Subcutaneous abdominal adipose tissue (tissue), 5 donors: ENCODE data around the gene SRSF11.
"Not testable (repeated sequence)": the region's sequence is repeated elsewhere in the genome, so short reads cannot be mapped to it uniquely, and the experiment has no call there.

Experiments
- H3K27ac ChIP-seq: one replicate; pipeline ENCODE4 v1.7.0; 2013; ENCODE audit warnings: low read depth, mild to moderate bottlenecking, inconsistent platforms, low read length, moderate library complexity
- H3K27me3 ChIP-seq, 5 donors: one replicate each; pipeline ENCODE4 v1.7.0; 2013; ENCODE audit warnings: low read length in 5 of 5, inconsistent platforms in 1 of 5; ENCODE audit not compliant: control insufficient read depth in 5 of 5, insufficient read depth in 4 of 5
- H3K36me3 ChIP-seq, 5 donors: one replicate each; pipeline ENCODE4 v1.7.0; 2013; ENCODE audit warnings: low read length in 5 of 5; ENCODE audit not compliant: control insufficient read depth in 5 of 5, insufficient read depth in 5 of 5
- H3K4me1 ChIP-seq, 5 donors: one replicate each; pipeline ENCODE4 v1.7.0; 2013; ENCODE audit warnings: low read length in 5 of 5, mild to moderate bottlenecking in 3 of 5, moderate library complexity in 1 of 5; ENCODE audit not compliant: control insufficient read depth in 5 of 5, insufficient read depth in 5 of 5
- H3K4me3 ChIP-seq, 5 donors: one replicate each; pipeline ENCODE4 v1.7.0; 2013; ENCODE audit warnings: low read length in 5 of 5, low read depth in 1 of 5
- H3K9ac ChIP-seq, 5 donors: one replicate each; pipeline ENCODE4 v1.7.0; 2013; ENCODE audit warnings: low read length in 5 of 5, mild to moderate bottlenecking in 4 of 5, moderate library complexity in 3 of 5
- H3K9me3 ChIP-seq, 5 donors: one replicate each; pipeline ENCODE4 v1.7.0; 2013; ENCODE audit warnings: low read length in 5 of 5; ENCODE audit not compliant: control insufficient read depth in 5 of 5
- donor health status: healthy.
- donor health status: healthy.
- donor health status: healthy.
- donor health status: healthy.
- donor health status: healthy.

Gene SRSF11

GRCh38 chr1:70202173-70202758 is 18.9 kb upstream of the SRSF11 start:
- H3K36me3 ChIP-seq, result no peaks in the 10 kb centered on the region
- H3K27me3 ChIP-seq, result no peaks in the 10 kb centered on the region
- peaks cover 7 to 28% (median 25%) of the 10 kb centered on the region in 5 donors for H3K4me1 ChIP-seq
- H3K27ac ChIP-seq, result no peak overlapping the region
- H3K9ac ChIP-seq, result no peak overlapping the region
- no peaks in the 10 kb centered on the region for H3K9me3 ChIP-seq
- no peak overlapping the region for H3K4me3 ChIP-seq

- H3K27ac ChIP-seq, result no peak overlapping the region
- H3K4me1 ChIP-seq, result peaks cover 7 to 45% (median 37%) of the 10 kb centered on the region in 5 donors
- H3K4me3 ChIP-seq, result peak overlapping the region in 4 of 5 donors; percentile 89 to 100 (median 99)
- H3K9ac ChIP-seq, result peak overlapping the region in 3 of 5 donors; percentile 98 to 100 (median 100)
- H3K36me3 ChIP-seq, result peaks cover 0 to 6% (median 4%) of the 10 kb centered on the region in 5 donors
- no peaks in the 10 kb centered on the region for H3K27me3 ChIP-seq
- no peaks in the 10 kb centered on the region for H3K9me3 ChIP-seq
Measured at GRCh38 chr1:70204139-70204538, 17.0 kb upstream of the SRSF11 start.

- H3K4me3 ChIP-seq, result peak overlapping the region; percentile 89 to 100 (median 99)
- peak overlapping the region; percentile 99 for H3K27ac ChIP-seq
- H3K4me1 ChIP-seq, result peaks cover 7 to 49% (median 37%) of the 10 kb centered on the region in 5 donors
- H3K36me3 ChIP-seq, result peaks cover 0 to 6% (median 4%) of the 10 kb centered on the region in 5 donors
- H3K9me3 ChIP-seq, result no peaks in the 10 kb centered on the region
- peak overlapping the region; percentile 95 to 100 (median 100) for H3K9ac ChIP-seq
- H3K27me3 ChIP-seq, result no peaks in the 10 kb centered on the region
Measured at GRCh38 chr1:70204600-70204999, 16.6 kb upstream of the SRSF11 start.

GRCh38 chr1:70205071-70205433 is 16.1 kb upstream of the SRSF11 start:
- H3K36me3 ChIP-seq, result peaks cover 0 to 6% (median 4%) of the 10 kb centered on the region in 5 donors
- peak overlapping the region; percentile 89 to 100 (median 99) for H3K4me3 ChIP-seq
- no peaks in the 10 kb centered on the region for H3K27me3 ChIP-seq
- peak overlapping the region; percentile 95 to 100 (median 100) for H3K9ac ChIP-seq
- H3K9me3 ChIP-seq, result no peaks in the 10 kb centered on the region
- peaks cover 7 to 50% (median 38%) of the 10 kb centered on the region in 5 donors for H3K4me1 ChIP-seq
- H3K27ac ChIP-seq, result peak overlapping the region; percentile 99

- peaks cover 8 to 55% (median 43%) of the 10 kb centered on the region in 5 donors for H3K4me1 ChIP-seq
- no peaks in the 10 kb centered on the region for H3K9me3 ChIP-seq
- H3K9ac ChIP-seq, result peak within 1 kb of the TSS; percentile 98 to 100 (median 100)
- H3K27me3 ChIP-seq, result no peaks in the 10 kb centered on the region
- peaks cover 0 to 9% (median 6%) of the 10 kb centered on the region in 5 donors for H3K36me3 ChIP-seq
- H3K4me3 ChIP-seq, result peak within 1 kb of the TSS; percentile 89 to 100 (median 99)
- H3K27ac ChIP-seq, result peak within 1 kb of the TSS; percentile 99
Measured at GRCh38 chr1:70205434-70206118, 15.6 kb upstream of the SRSF11 start, which contains the start of gene LRRC40. Gene LRRC40 (minus strand): TSS chr1:70205579. CDS start chr1:70205540, 39 bp downstream.

- Histone ChIP-seq H3K4me1 (peaks cover 8 to 59% (median 43%) of the 10 kb centered on the region in 5 donors), H3K27ac (peak overlapping the region; percentile 99), H3K4me3 (peak overlapping the region; percentile 89 to 100 (median 99)), H3K9ac (peak overlapping the region; percentile 98 to 100 (median 100))
- not testable (repeated sequence) for H3K27me3 ChIP-seq, H3K36me3 ChIP-seq, H3K9me3 ChIP-seq
Measured at GRCh38 chr1:70206833-70207232, 14.3 kb upstream of the SRSF11 start.

GRCh38 chr1:70207492-70207891 is 13.7 kb upstream of the SRSF11 start:
- Histone ChIP-seq H3K27ac (peak overlapping the region; percentile 99), H3K27me3 (no peaks in the 10 kb centered on the region), H3K36me3 (peaks cover 0 to 9% (median 6%) of the 10 kb centered on the region in 5 donors), H3K9ac (peak overlapping the region in 1 of 5 donors; percentile 51), H3K4me3 (peak overlapping the region in 1 of 5 donors; percentile 100), H3K9me3 (no peaks in the 10 kb centered on the region), H3K4me1 (peaks cover 8 to 59% (median 43%) of the 10 kb centered on the region in 5 donors)

- Histone ChIP-seq H3K9me3 (no peaks in the 10 kb centered on the region), H3K9ac (no peak overlapping the region), H3K27me3 (no peaks in the 10 kb centered on the region), H3K4me1 (peaks cover 8 to 59% (median 43%) of the 10 kb centered on the region in 5 donors), H3K27ac (no peak overlapping the region), H3K4me3 (no peak overlapping the region), H3K36me3 (peaks cover 0 to 9% (median 8%) of the 10 kb centered on the region in 5 donors)
Measured at GRCh38 chr1:70208292-70208691, 12.9 kb upstream of the SRSF11 start.

GRCh38 chr1:70210820-70211219 is 10.4 kb upstream of the SRSF11 start:
- H3K27me3 ChIP-seq, result no peaks in the 10 kb centered on the region
- peaks cover 0 to 18% (median 8%) of the 10 kb centered on the region in 5 donors for H3K36me3 ChIP-seq
- no peaks in the 10 kb centered on the region for H3K9me3 ChIP-seq
- no peak overlapping the region for H3K4me3 ChIP-seq
- peaks cover 3 to 49% (median 31%) of the 10 kb centered on the region in 5 donors for H3K4me1 ChIP-seq
- peak overlapping the region; percentile 49 for H3K27ac ChIP-seq
- H3K9ac ChIP-seq, result peak overlapping the region in 1 of 5 donors; percentile 6

GRCh38 chr1:70211541-70211940 is 9.6 kb upstream of the SRSF11 start:
- Histone ChIP-seq H3K4me1 (peaks cover 2 to 48% (median 29%) of the 10 kb centered on the region in 5 donors), H3K9ac (peak overlapping the region in 1 of 5 donors; percentile 6), H3K27me3 (no peaks in the 10 kb centered on the region), H3K4me3 (no peak overlapping the region), H3K36me3 (peaks cover 0 to 23% (median 14%) of the 10 kb centered on the region in 5 donors), H3K9me3 (no peaks in the 10 kb centered on the region), H3K27ac (peak overlapping the region; percentile 49)
